GM23338 (cell line): ENCODE data around the gene CTSF. TPM values are rescaled to one million over a fixed set of nuclear protein-coding genes. Genes with fewer than 3 reads are reported as not detected.
A peak's percentile ranks its signal among the peaks of the same experiment; 100 is the strongest.

Experiments
- ATAC-seq: fragments of 200-7000 bp; cut with Tn5 transposase; 3 replicates; pipeline ENCODE4 v1.9.1; 2020
- DNase-seq: peaks from one replicate; pipeline ENCODE4 v3.0.0-alpha.2; 2015; ENCODE audit warnings: low spot score
- H2AFZ ChIP-seq: fragments of 200-600 bp; sonication (generic); 2 replicates; pipeline ENCODE4 v1.8.0; 2016; ENCODE audit warnings: antibody characterized with exemption, mild to moderate bottlenecking, moderate library complexity
- H3F3A ChIP-seq: fragments of 200-600 bp; sonication (generic); replicated peaks from 2 replicates; pipeline ENCODE4 v1.8.0; 2017; ENCODE audit warnings: antibody characterized with exemption, mixed run types, low read depth
- H3K27ac ChIP-seq: fragments of 200-600 bp; sonication (generic); 2 replicates; pipeline ENCODE4 v1.6.1; 2016; ENCODE audit warnings: low read depth
- H3K27me3 ChIP-seq: fragments of 200-600 bp; sonication (generic); 2 replicates; pipeline ENCODE4 v1.8.0; 2016; ENCODE audit warnings: mild to moderate bottlenecking, mixed run types, moderate library complexity; ENCODE audit not compliant: insufficient read depth
- H3K36me3 ChIP-seq: fragments of 200-600 bp; sonication (generic); 2 replicates; pipeline ENCODE4 v1.8.0; 2016; ENCODE audit warnings: mild to moderate bottlenecking; ENCODE audit not compliant: insufficient read depth
- H3K4me1 ChIP-seq: fragments of 200-600 bp; sonication (generic); 2 replicates; pipeline ENCODE4 v1.8.0; 2016; ENCODE audit warnings: mild to moderate bottlenecking, moderate library complexity; ENCODE audit not compliant: insufficient read depth
- H3K4me2 ChIP-seq: fragments of 200-600 bp; sonication (generic); 2 replicates; pipeline ENCODE4 v1.7.1; 2017; ENCODE audit warnings: mixed run types
- H3K4me3 ChIP-seq: fragments of 200-600 bp; sonication (generic); 2 replicates; pipeline ENCODE4 v1.6.1; 2016; ENCODE audit warnings: mixed run types
- H3K79me2 ChIP-seq: fragments of 200-600 bp; sonication (generic); replicated peaks from 2 replicates; pipeline ENCODE4 v1.8.0; 2017; ENCODE audit warnings: mild to moderate bottlenecking; ENCODE audit not compliant: insufficient read depth
- H3K9me2 ChIP-seq: fragments of 200-600 bp; sonication (generic); 2 replicates; pipeline ENCODE4 v1.8.0; 2017; ENCODE audit not compliant: insufficient read depth
- H4K20me1 ChIP-seq: fragments of 200-600 bp; sonication (generic); replicated peaks from 2 replicates; pipeline ENCODE4 v1.8.0; 2017; ENCODE audit warnings: mild to moderate bottlenecking; ENCODE audit not compliant: insufficient read depth
- H3K27ac Mint-ChIP-seq: 2 replicates; pipeline ENCODE4 v1.8.0; 2020; ENCODE audit warnings: inconsistent platforms, mild to moderate bottlenecking, moderate library complexity, mixed read lengths
- H3K27me3 Mint-ChIP-seq: 3 replicates; pipeline ENCODE4 v1.8.0; 2022; ENCODE audit warnings: low read depth, mild to moderate bottlenecking, moderate library complexity, mixed read lengths, inconsistent platforms; ENCODE audit not compliant: insufficient read depth, poor library complexity
- H3K36me3 Mint-ChIP-seq: 3 replicates; pipeline ENCODE4 v1.8.0; 2021; ENCODE audit warnings: low read depth, mild to moderate bottlenecking, inconsistent platforms, moderate library complexity, mixed read lengths
- H3K4me1 Mint-ChIP-seq: 3 replicates; pipeline ENCODE4 v1.8.0; 2020; ENCODE audit warnings: mild to moderate bottlenecking, inconsistent platforms, mixed read lengths
- H3K4me3 Mint-ChIP-seq: 3 replicates; pipeline ENCODE4 v1.8.0; 2021; ENCODE audit warnings: moderate library complexity, mild to moderate bottlenecking, inconsistent platforms, mixed read lengths
- H3K9me3 Mint-ChIP-seq: 3 replicates; pipeline ENCODE4 v1.8.0; 2020; ENCODE audit warnings: moderate library complexity, mild to moderate bottlenecking, inconsistent platforms, mixed read lengths
- POLR2AphosphoS5 ChIP-seq: IDR thresholded peaks from 2 replicates; pipeline ENCODE4 v1.6.1; 2016; ENCODE audit warnings: antibody characterized with exemption, low read depth
- ZNF462 ChIP-seq: fragments of 250-450 bp; sonication (Bioruptor Pico); IDR thresholded peaks from 2 replicates; pipeline ENCODE4 v1.5.0; 2020; ENCODE audit warnings: mild to moderate bottlenecking, moderate library complexity
- polyA plus RNA-seq: library from polyadenylated mRNA; unstranded; fragments of >200 nt; fragmentation: Nextera tagmentation; extraction: Ambion mirVana; gene quantifications from 2 replicates; pipeline ENCODE4 v1.2.1, GENCODE V29; 2016
- total RNA-seq: library from RNA; depleted of rRNA; stranded (reverse); fragments of >200 nt; shearing (Covaris generic); gene quantifications from 2 replicates; pipeline ENCODE4 v1.2.3, GENCODE V29; 2014

The CTSF gene
- total and polyA plus RNA-seq, 2 experiments from 2014 or later = 20.4 to 51.1 TPM

GRCh38 chr11:66559142-66559865 is 9.1 kb downstream of the CTSF start:
- Mint-ChIP-seq H3K4me1 (no peaks in the 10 kb centered on the region; the same call in 2 of the 3 replicates), H3K4me3 (no peak overlapping the region)

More at GRCh38 chr11:66559142-66559865, 9.1 kb downstream of the CTSF start:
- DNase-seq (peak; percentile 84), ATAC-seq (peak; percentile 88)
- no peaks in the 10 kb centered on the region for H3K36me3 ChIP-seq
- Mint-ChIP-seq H3K27me3 (peaks cover 11% of the 10 kb centered on the region), H3K36me3 (peaks cover 14% of the 10 kb centered on the region), H3K27ac (no peak overlapping the region), H3K9me3 (no peaks in the 10 kb centered on the region)
- H3K27ac ChIP-seq = no peak overlapping the region
- 0 out of 2 replicates have a peak overlapping the region, but pooled peaks have one; percentile 76 for H2AFZ ChIP-seq
- peak overlapping the region; percentile 41 for H3K4me3 ChIP-seq
- H3K9me2 ChIP-seq = no peaks in the 10 kb centered on the region
- 0 out of 2 replicates have a peak, but pooled peaks cover 3% of the 10 kb centered on the region for H3F3A ChIP-seq
- TF ChIP-seq ZNF462 (CRISPR knock-in tag) (no peak), POLR2AphosphoS5 (0 out of 2 replicates have a peak, but pooled peaks have one; percentile 34)
- H3K79me2 ChIP-seq = no peaks in the 10 kb centered on the region
- 0 out of 2 replicates have a peak, but pooled peaks cover 4% of the 10 kb centered on the region for H3K4me1 ChIP-seq
- H3K4me2 ChIP-seq = peak overlapping the region; percentile 60; the same call in 1 of the 2 replicates
- H3K27me3 ChIP-seq = no peaks in the 10 kb centered on the region
- H4K20me1 ChIP-seq = no peaks in the 10 kb centered on the region
